K562 (cell line): ENCODE results near the gene ARHGDIA. TPM values are rescaled to one million over a fixed set of nuclear protein-coding genes. Genes with fewer than 3 reads are reported as not detected.

Experiments used
- ATAC-seq: fragments of 200-7000 bp; cut with Tn5 transposase; 3 replicates; pipeline ENCODE4 v1.9.1; 2020; ENCODE audit warnings: moderate library complexity
- BruUV-seq: library from RNA; stranded (reverse); fragments of 400-500 nt; replicated peaks from 2 replicates; lab custom pipeline; 2021; lab: Mats Ljungman, UMichigan
- CTCF ChIA-PET: fragments of 300-600 bp; formaldehyde crosslinking; extraction: SDS; loops from one replicate; lab custom pipeline; 2021; ENCODE audit warnings: low intra/inter-chr PET ratio; lab: Yijun Ruan, JAX
- POLR2A ChIA-PET: fragments of 300-600, 350-650 bp; sonication (Branson Sonifier 250); formaldehyde crosslinking; extraction: SDS; loops from one replicate; lab custom pipeline; 2021; ENCODE audit warnings: antibody characterized with exemption, inconsistent platforms; lab: Yijun Ruan, JAX
- DNase-seq, 4 experiments: peaks; one replicate each; pipeline versions ENCODE4 v3.0.0 to v3.0.0-alpha.2; 2011 to 2018; ENCODE audit warnings: low spot score in 3 of 4, mixed read lengths in 3 of 4; ENCODE audit errors: extremely low read depth in 1 of 4
- FAIRE-seq: peaks from 2 replicates; lab custom pipeline; 2011; peaks lifted over from hg19 to GRCh38; lab: Jason Lieb, UNC
- H2AFZ ChIP-seq: 2 replicates; pipeline ENCODE4 v1.6.0; 2011; ENCODE audit warnings: low read depth, low read length, control low read depth, inconsistent platforms
- H3K27ac ChIP-seq: fragments of 200-600 bp; 3 replicates; pipeline ENCODE4 v1.8.0; 2011; ENCODE audit warnings: low read depth, mild to moderate bottlenecking, control low read depth, inconsistent platforms, low read length, moderate library complexity, mixed read lengths; ENCODE audit errors: extremely low read depth
- H3K27me3 ChIP-seq, 2 experiments: fragments of 300-600 bp in 1 of 2; 2 replicates in 1 of 2; 3 replicates in 1 of 2; pipeline versions ENCODE4 v1.6.0 to v1.8.0; 2011; ENCODE audit warnings: inconsistent platforms in 2 of 2, low read length in 2 of 2, mild to moderate bottlenecking in 1 of 2, mixed read lengths in 1 of 2, moderate library complexity in 1 of 2; ENCODE audit not compliant: control insufficient read depth in 2 of 2, insufficient read depth in 2 of 2
- H3K36me3 ChIP-seq: fragments of 300-600 bp; 3 replicates; pipeline ENCODE4 v1.8.0; 2011; ENCODE audit warnings: mild to moderate bottlenecking, low read length, inconsistent platforms; ENCODE audit not compliant: control insufficient read depth, insufficient read depth
- H3K4me1 ChIP-seq, 2 experiments: fragments of 200-600 bp in 1 of 2; replicated peaks in 1 of 2; 2 replicates in 1 of 2; 3 replicates in 1 of 2; pipeline versions ENCODE4 v1.5.1 to v1.8.0; 2011; ENCODE audit warnings: inconsistent platforms in 2 of 2, low read length in 2 of 2, mild to moderate bottlenecking in 1 of 2, mixed read lengths in 1 of 2, moderate library complexity in 1 of 2; ENCODE audit not compliant: control insufficient read depth in 2 of 2, insufficient read depth in 2 of 2
- H3K4me2 ChIP-seq: 2 replicates; pipeline ENCODE4 v1.6.1; 2011; ENCODE audit warnings: low read length, control low read depth, inconsistent platforms, mixed read lengths; ENCODE audit not compliant: insufficient read depth
- H3K4me3 ChIP-seq: fragments of 200-600 bp; sonication (generic), shearing (Covaris generic); 2 replicates; pipeline ENCODE4 v1.5.1; 2016; ENCODE audit warnings: control low read depth, inconsistent platforms
- H3K79me2 ChIP-seq: fragments of 200-600 bp; 3 replicates; pipeline ENCODE4 v1.8.0; 2011; ENCODE audit warnings: low read length, inconsistent platforms; ENCODE audit not compliant: control insufficient read depth, insufficient read depth
- H3K9ac ChIP-seq, 2 experiments: 2 replicates each; pipeline versions ENCODE4 v1.6.0 to v1.6.1; 2011; ENCODE audit warnings: low read depth in 2 of 2, low read length in 2 of 2, control low read depth in 1 of 2, inconsistent platforms in 1 of 2, mild to moderate bottlenecking in 1 of 2, mixed read lengths in 1 of 2; ENCODE audit not compliant: insufficient read depth in 1 of 2
- H3K9me1 ChIP-seq: one replicate; pipeline ENCODE4 v1.6.0; 2011; ENCODE audit warnings: inconsistent platforms, mild to moderate bottlenecking, low read length, moderate library complexity; ENCODE audit not compliant: control insufficient read depth, insufficient read depth
- H3K9me3 ChIP-seq: replicated peaks from 2 replicates; pipeline ENCODE4 v1.5.1; 2011; ENCODE audit warnings: low read depth, low read length, inconsistent platforms; ENCODE audit not compliant: control insufficient read depth, insufficient read depth
- H4K20me1 ChIP-seq: replicated peaks from 2 replicates; pipeline ENCODE4 v1.6.1; 2011; ENCODE audit warnings: low read length, inconsistent platforms, mixed read lengths; ENCODE audit not compliant: control insufficient read depth, insufficient read depth
- FUS ChIP-seq: fragments of 200-400 bp; formaldehyde crosslinking; optimal IDR thresholded peaks from 2 replicates; pipeline ENCODE3; 2017; ENCODE audit warnings: low read depth, low read length
- HSF4 ChIP-seq: fragments of 250-450 bp; sonication (Bioruptor Pico); IDR thresholded peaks from 2 replicates; pipeline ENCODE4 v2.1.2; 2022; ENCODE audit warnings: mild to moderate bottlenecking, moderate library complexity, borderline replicate concordance
- IFI16 ChIP-seq: fragments of 250-450 bp; sonication (Bioruptor Pico); IDR thresholded peaks from 2 replicates; pipeline ENCODE4 v2.1.2; 2022; ENCODE audit warnings: mild to moderate bottlenecking, inconsistent platforms
- OTX1 ChIP-seq: fragments of 450-650 bp; formaldehyde crosslinking; IDR thresholded peaks from 2 replicates; pipeline ENCODE4 v1.4.0; 2022; ENCODE audit warnings: mild to moderate bottlenecking
- POLR2G ChIP-seq: fragments of 200-400 bp; formaldehyde crosslinking; IDR thresholded peaks from 2 replicates; pipeline ENCODE4 v1.6.1; 2017; ENCODE audit warnings: low read depth, mild to moderate bottlenecking, antibody characterized with exemption, low read length, moderate library complexity
- RBFOX2 ChIP-seq: fragments of 200-400 bp; formaldehyde crosslinking; IDR thresholded peaks from 2 replicates; pipeline ENCODE4 v1.6.1; 2017; ENCODE audit warnings: low read depth, mild to moderate bottlenecking, low read length, moderate library complexity
- RBM22 ChIP-seq: fragments of 200-400 bp; formaldehyde crosslinking; IDR thresholded peaks from 2 replicates; pipeline ENCODE4 v1.6.1; 2018; ENCODE audit warnings: low read length, low read depth; ENCODE audit not compliant: poor library complexity, severe bottlenecking
- TSC22D4 ChIP-seq: fragments of 450-650 bp; IDR thresholded peaks from 2 replicates; pipeline ENCODE4 v1.6.1; 2016; ENCODE audit warnings: missing genetic modification characterization, missing biosample characterization, control low read depth
- ZFP1 ChIP-seq: fragments of 450-650 bp; formaldehyde crosslinking; IDR thresholded peaks from 2 replicates; pipeline ENCODE4 v1.4.0; 2020; ENCODE audit warnings: mild to moderate bottlenecking, mixed read lengths
- ZNF449 ChIP-seq: fragments of 250-450 bp; sonication (Bioruptor Pico); IDR thresholded peaks from 2 replicates; pipeline ENCODE4 v1.8.0; 2022; ENCODE audit warnings: moderate library complexity, mild to moderate bottlenecking, inconsistent platforms
- WGBS: fragments of 100-300 bp; shearing (Covaris generic); methylation state at CpG from one replicate; pipeline ENCODE4 v1.1.6; 2016; ENCODE audit warnings: low coverage, mixed read lengths; ENCODE audit not compliant: insufficient coverage; ENCODE audit errors: missing lambda C conversion rate; 5-methylcytosine and 5-hydroxymethylcytosine counted together
- in situ Hi-C: fragments of 300-500 bp; cut with MboI; formaldehyde crosslinking; loops from 4 replicates; pipeline ENCODE4 v1.15.0; 2018; ENCODE audit warnings: inconsistent platforms, mixed read lengths
- intact Hi-C: fragments of 100-400 bp; cut with micrococcal nuclease; formaldehyde crosslinking; loops from 2 replicates; pipeline ENCODE4 v1.14.2; 2022
- polyA plus RNA-seq, 8 experiments: library from polyadenylated mRNA; depleted of rRNA in 4 of 8; stranded (reverse) in 5 of 8; unstranded in 3 of 8; fragments of >200 nt; fragmentation: Nextera tagmentation in 2 of 8; fragmentation: Illumina TruSeq in 1 of 8; extraction: Ambion mirVana in 2 of 8; extraction: Trizol in 1 of 8; gene quantifications; 2 replicates each; pipeline versions ENCODE4 v1.2.1 to v1.2.3, GENCODE V29; 2011 to 2014; ENCODE audit warnings: inconsistent platforms in 1 of 8, missing spikeins in 1 of 8
- total RNA-seq, 7 experiments: library from RNA; depleted of rRNA in 6 of 7; stranded (reverse); fragments of >200 nt in 6 of 7; fragmentation: Illumina TruSeq in 2 of 7; extraction: Trizol in 2 of 7; gene quantifications; 2 replicates each; pipeline versions ENCODE4 v1.2.1 to v1.2.3, GENCODE V29; 2011 to 2021; ENCODE audit warnings: low replicate concordance in 1 of 7

Gene ARHGDIA
- total and polyA plus RNA-seq, 9 of the 15 experiments (the other 6 are each of a cell fraction or from before 2014, with no cell fraction given) = 9.6 to 340 (median 97.6) TPM

- no peaks in the 10 kb centered on the region for H3K9me3 ChIP-seq
- POLR2A ChIA-PET = interaction anchor here (0.7 to 8.3 kb wide), 7 partner anchors 9 to 743 kb away, joined by 3 to 85 read pairs (median 5); partner anchors contain the start of genes MCRIP1, MRPL12 and P4HB
- peaks cover 0 to 14% of the 10 kb centered on the region in 2 experiments; a peak in 1 of 5 replicates for H3K4me1 ChIP-seq
- intact Hi-C loops = no loop called here
- WGBS = 98% methylated on average over 11 of the region's 12 CpGs
- H3K27me3 ChIP-seq = no peaks in the 10 kb centered on the region
- ATAC-seq = no peak
- no peaks in the 10 kb centered on the region for H3K9me1 ChIP-seq
- no peak overlapping the region for H3K4me3 ChIP-seq
- H2AFZ ChIP-seq = no peak overlapping the region
- H3K4me2 ChIP-seq = no peak overlapping the region
- in situ Hi-C loops = no loop called here
- TF ChIP-seq ZFP1 (CRISPR knock-in tag) (no peak), TSC22D4 (no peak), RBM22 (peak; percentile 35), FUS (no peak), RBFOX2 (peak; percentile 63; the same call in 1 of the 2 replicates), HSF4 (no peak), OTX1 (CRISPR knock-in tag) (no peak), ZNF449 (CRISPR knock-in tag) (no peak), POLR2G (peak; percentile 62; the same call in 1 of the 2 replicates), IFI16 (no peak)
- H4K20me1 ChIP-seq = no peaks in the 10 kb centered on the region; the same call in 1 of the 2 replicates
- FAIRE-seq = no peak
- H3K79me2 ChIP-seq = peaks cover 47% of the 10 kb centered on the region
- no TSS peak for BruUV-seq
- H3K27ac ChIP-seq = no peak overlapping the region
- H3K9ac ChIP-seq = peak overlapping the region in 1 of 2 experiments; percentile 64; a peak in 1 of 4 replicates
- DNase-seq = no peak
- CTCF ChIA-PET = no interaction called here
- peaks cover 90% of the 10 kb centered on the region; the same call in 2 of the 3 replicates for H3K36me3 ChIP-seq
These were observed 18.9 kb downstream of the ARHGDIA start for GRCh38 chr17:81852237-81852636.
